AG04450 (cell line): ENCODE data around the gene LRRC75A. TPM values are rescaled to one million over a fixed set of nuclear protein-coding genes. Genes with fewer than 3 reads are reported as not detected.

Source experiments
- CTCF ChIA-PET: fragments of 300-600, 350-600 bp; formaldehyde crosslinking; extraction: SDS; loops from one replicate; lab custom pipeline; 2022; ENCODE audit warnings: antibody characterized with exemption, inconsistent platforms; lab: Charles Lee
- POLR2A ChIA-PET: fragments of 350-600 bp; formaldehyde crosslinking; extraction: SDS; loops from one replicate; lab custom pipeline; 2021; ENCODE audit warnings: antibody characterized with exemption, inconsistent platforms; lab: Yijun Ruan, JAX
- DNase-seq: peaks from one replicate; pipeline ENCODE4 v3.0.0-alpha.2; 2011; ENCODE audit warnings: low read depth, low spot score
- H3K27ac ChIP-seq: one replicate; pipeline ENCODE4 v1.5.1; 2012; ENCODE audit warnings: low read depth, low read length, control low read depth
- H3K27me3 ChIP-seq: one replicate; pipeline ENCODE4 v1.6.0; 2012; ENCODE audit warnings: low read length; ENCODE audit not compliant: control insufficient read depth, insufficient read depth
- H3K4me3 ChIP-seq: 2 replicates; pipeline ENCODE4 v1.5.1; 2011; ENCODE audit warnings: mild to moderate bottlenecking, low read depth, low read length, control low read depth
- H3K9me3 ChIP-seq: 2 replicates; pipeline ENCODE4 v1.5.1; 2012; ENCODE audit warnings: low read length; ENCODE audit not compliant: control insufficient read depth, insufficient read depth
- polyA plus RNA-seq: library from polyadenylated mRNA; depleted of rRNA; stranded (reverse); fragments of >200 nt; gene quantifications from 2 replicates; pipeline ENCODE4 v1.2.3, GENCODE V29; 2011
- TF ChIP-seq, protein P1 (sequence below): IDR thresholded peaks from 2 replicates; pipeline ENCODE4 v1.5.1; 2011; ENCODE audit warnings: low read depth, low read length, control low read depth, inconsistent platforms

Gene LRRC75A
- polyA plus RNA-seq, 1 experiment = 1.2 TPM

- ChIA-PET POLR2A (interaction anchor here (0.6 to 1.3 kb wide), 2 partner anchors 8 to 86 kb away, joined by 5 to 10 read pairs; no protein-coding TSS in a partner anchor), CTCF (interaction anchor here (0.7 to 1.3 kb wide), 3 partner anchors 8 to 1931 kb away, joined by 3 to 4 read pairs (median 3); no protein-coding TSS in a partner anchor)
- no peak for DNase-seq
- TF ChIP-seq, protein P1, sequence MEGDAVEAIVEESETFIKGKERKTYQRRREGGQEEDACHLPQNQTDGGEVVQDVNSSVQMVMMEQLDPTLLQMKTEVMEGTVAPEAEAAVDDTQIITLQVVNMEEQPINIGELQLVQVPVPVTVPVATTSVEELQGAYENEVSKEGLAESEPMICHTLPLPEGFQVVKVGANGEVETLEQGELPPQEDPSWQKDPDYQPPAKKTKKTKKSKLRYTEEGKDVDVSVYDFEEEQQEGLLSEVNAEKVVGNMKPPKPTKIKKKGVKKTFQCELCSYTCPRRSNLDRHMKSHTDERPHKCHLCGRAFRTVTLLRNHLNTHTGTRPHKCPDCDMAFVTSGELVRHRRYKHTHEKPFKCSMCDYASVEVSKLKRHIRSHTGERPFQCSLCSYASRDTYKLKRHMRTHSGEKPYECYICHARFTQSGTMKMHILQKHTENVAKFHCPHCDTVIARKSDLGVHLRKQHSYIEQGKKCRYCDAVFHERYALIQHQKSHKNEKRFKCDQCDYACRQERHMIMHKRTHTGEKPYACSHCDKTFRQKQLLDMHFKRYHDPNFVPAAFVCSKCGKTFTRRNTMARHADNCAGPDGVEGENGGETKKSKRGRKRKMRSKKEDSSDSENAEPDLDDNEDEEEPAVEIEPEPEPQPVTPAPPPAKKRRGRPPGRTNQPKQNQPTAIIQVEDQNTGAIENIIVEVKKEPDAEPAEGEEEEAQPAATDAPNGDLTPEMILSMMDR = no peak
- Histone ChIP-seq H3K4me3 (no peak overlapping the region), H3K9me3 (no peaks in the 10 kb centered on the region), H3K27me3 (no peaks in the 10 kb centered on the region), H3K27ac (no peak overlapping the region)
Measured at GRCh38 chr17:16430650-16431049, 61.3 kb downstream of the LRRC75A start.

DNA sequence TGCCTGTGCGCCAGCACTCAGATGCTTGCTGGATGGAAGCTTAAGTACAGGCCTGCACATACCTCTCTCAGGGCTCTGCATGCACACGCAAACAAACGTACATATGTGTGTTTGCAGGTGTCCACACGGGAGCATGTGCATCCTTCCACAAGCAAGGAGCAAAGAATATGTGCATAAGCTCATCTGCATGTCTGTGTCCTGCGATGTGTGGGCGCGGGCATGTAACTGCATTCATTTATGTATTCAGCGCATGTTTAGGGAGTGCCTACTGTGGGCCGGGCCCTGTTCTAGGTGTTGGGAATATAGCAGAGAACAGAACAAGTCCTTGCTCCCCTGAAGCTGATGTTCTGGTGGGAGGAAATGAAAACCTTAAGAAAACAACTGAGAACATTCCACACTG, 62.9 kb downstream of the LRRC75A start:
- TF ChIP-seq, protein P1 = no peak
- Histone ChIP-seq H3K27ac (no peak overlapping the region), H3K4me3 (no peak overlapping the region), H3K27me3 (no peaks in the 10 kb centered on the region), H3K9me3 (no peaks in the 10 kb centered on the region)
- ChIA-PET POLR2A (interaction anchor here (2.7 kb wide), 1 partner anchor 9 kb away, joined by 16 read pairs; no protein-coding TSS in a partner anchor), CTCF (interaction anchor here (0.9 to 3.0 kb wide), 2 partner anchors 11 to 65 kb away, joined by 3 to 26 read pairs; no protein-coding TSS in a partner anchor)
- DNase-seq = no peak

DNA sequence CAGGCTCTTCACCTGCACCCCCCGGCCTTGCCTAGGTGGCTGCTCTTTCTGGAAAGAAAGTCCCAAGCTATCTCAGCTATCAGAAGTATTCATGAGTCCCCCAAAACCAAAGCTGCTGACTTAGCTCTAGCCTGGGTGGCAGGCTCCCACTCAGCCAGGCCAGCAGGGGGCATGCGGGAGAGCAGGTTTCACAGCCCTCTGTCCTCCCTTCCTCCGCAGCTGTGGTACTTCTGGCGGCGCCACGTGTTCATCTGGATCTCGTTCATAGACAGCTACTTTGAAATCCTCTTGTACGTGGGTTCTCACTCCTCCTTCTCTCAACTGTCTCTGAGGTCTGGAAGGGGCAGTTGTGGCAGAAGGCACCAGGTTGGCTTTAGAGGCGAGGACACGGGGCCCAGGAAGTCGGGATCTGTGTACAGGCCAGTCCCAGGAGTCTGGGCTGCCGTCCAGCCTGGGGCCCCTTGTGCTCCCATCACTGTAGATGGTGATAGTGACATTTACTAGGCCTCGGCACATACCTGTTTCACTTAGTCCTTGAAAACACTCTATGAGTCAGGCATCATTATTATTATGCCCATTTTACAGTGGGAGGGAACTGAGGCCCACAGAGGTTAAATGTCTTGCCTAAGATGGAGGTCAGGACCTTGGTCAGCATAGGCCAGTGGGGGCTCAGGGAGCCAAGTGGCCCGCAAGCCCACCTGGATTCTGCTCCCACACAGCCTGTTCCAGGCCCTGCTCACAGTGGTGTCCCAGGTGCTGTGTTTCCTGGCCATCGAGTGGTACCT, 63.7 kb downstream of the LRRC75A start:
- H3K27ac ChIP-seq = peak overlapping the region; percentile 52

GRCh38 chr17:16427020-16427419, 65.0 kb downstream of the LRRC75A start:
- TF ChIP-seq, protein P1 = no peak
- CTCF ChIA-PET = interaction anchor here (0.6 to 3.0 kb wide), 4 partner anchors 9 to 162 kb away, joined by 3 to 26 read pairs (median 10); no protein-coding TSS in a partner anchor
- Histone ChIP-seq H3K27me3 (no peaks in the 10 kb centered on the region), H3K4me3 (no peak overlapping the region), H3K27ac (no peak overlapping the region), H3K9me3 (no peaks in the 10 kb centered on the region)
- POLR2A ChIA-PET = interaction anchor here (1.1 to 2.7 kb wide), 3 partner anchors 8 to 46 kb away, joined by 5 to 17 read pairs (median 16); partner anchors contain the start of gene UBB
- no peak for DNase-seq

More for the DNA sequence above, 63.7 kb downstream of the LRRC75A start:
- Histone ChIP-seq H3K27me3 (no peaks in the 10 kb centered on the region), H3K9me3 (no peaks in the 10 kb centered on the region), H3K4me3 (no peak overlapping the region)
- TF ChIP-seq, protein P1 = peak; percentile 81
- POLR2A ChIA-PET = interaction anchor here (1.1 to 2.7 kb wide), 3 partner anchors 9 to 48 kb away, joined by 5 to 17 read pairs (median 16); partner anchors contain the start of gene UBB
- CTCF ChIA-PET = interaction anchor here (0.5 to 3.0 kb wide), 15 partner anchors 8 to 161 kb away, joined by 3 to 26 read pairs (median 4); no protein-coding TSS in a partner anchor
- no peak for DNase-seq
